MM.1S (cell line): ENCODE data around the gene RNF26.
A peak's percentile ranks its signal among the peaks of the same experiment; 100 is the strongest.

ENCODE experiments used
- DNase-seq: peaks from one replicate; pipeline ENCODE4 v3.0.0-alpha.2; 2015
- H2AFZ ChIP-seq: fragments of 300-600 bp; sonication (generic); 2 replicates; pipeline ENCODE4 v1.6.0; 2016; ENCODE audit warnings: antibody characterized with exemption, low read length
- H3F3A ChIP-seq: fragments of 300-600 bp; sonication (generic); 2 replicates; pipeline ENCODE4 v1.6.1; 2016; ENCODE audit warnings: mild to moderate bottlenecking, antibody characterized with exemption, low read length, moderate library complexity, mixed read lengths; ENCODE audit not compliant: insufficient read depth
- H3K27ac ChIP-seq: fragments of 300-600 bp; sonication (generic); 2 replicates; pipeline ENCODE4 v1.5.1; 2016; ENCODE audit warnings: mild to moderate bottlenecking, low read length
- H3K27me3 ChIP-seq: fragments of 300-600 bp; sonication (generic); replicated peaks from 2 replicates; pipeline ENCODE4 v1.6.0; 2016; ENCODE audit warnings: low read length; ENCODE audit not compliant: insufficient read depth
- H3K36me3 ChIP-seq: fragments of 300-600 bp; sonication (generic); replicated peaks from 2 replicates; pipeline ENCODE4 v1.6.1; 2016; ENCODE audit warnings: mild to moderate bottlenecking, low read length, mixed read lengths; ENCODE audit not compliant: insufficient read depth
- H3K4me1 ChIP-seq: fragments of 300-600 bp; sonication (generic); 2 replicates; pipeline ENCODE4 v1.6.1; 2016; ENCODE audit warnings: low read length, mixed read lengths
- H3K4me2 ChIP-seq: fragments of 300-600 bp; sonication (generic); 2 replicates; pipeline ENCODE4 v1.6.0; 2016; ENCODE audit warnings: low read depth, low read length
- H3K4me3 ChIP-seq: fragments of 300-600 bp; sonication (generic); 2 replicates; pipeline ENCODE4 v1.5.1; 2016; ENCODE audit warnings: low read length, mixed read lengths
- H3K79me2 ChIP-seq: fragments of 300-600 bp; sonication (generic); 2 replicates; pipeline ENCODE4 v1.6.1; 2016; ENCODE audit warnings: mixed run types, low read length, mixed read lengths
- H3K9ac ChIP-seq: fragments of 300-600 bp; sonication (generic); 2 replicates; pipeline ENCODE4 v1.6.1; 2016; ENCODE audit warnings: low read length, mixed read lengths
- H3K9me2 ChIP-seq: fragments of 300-600 bp; sonication (generic); replicated peaks from 2 replicates; pipeline ENCODE4 v1.6.1; 2016; ENCODE audit warnings: mild to moderate bottlenecking, low read length, mixed read lengths; ENCODE audit not compliant: insufficient read depth
- H3K9me3 ChIP-seq: fragments of 300-600 bp; sonication (generic); replicated peaks from 2 replicates; pipeline ENCODE4 v1.6.1; 2016; ENCODE audit warnings: mild to moderate bottlenecking, low read length, mixed read lengths; ENCODE audit not compliant: insufficient read depth
- H4K20me1 ChIP-seq: fragments of 300-600 bp; sonication (generic); 2 replicates; pipeline ENCODE4 v1.6.1; 2016; ENCODE audit warnings: mild to moderate bottlenecking, low read length, moderate library complexity, mixed read lengths; ENCODE audit not compliant: insufficient read depth
- CTCF ChIP-seq: fragments of 300-600 bp; sonication (generic); IDR thresholded peaks from 2 replicates; pipeline ENCODE4 v1.5.1; 2016; ENCODE audit warnings: antibody characterized with exemption, low read length, mixed read lengths
- EZH2 ChIP-seq: fragments of 300-600 bp; sonication (generic); optimal IDR thresholded peaks from 2 replicates; pipeline ENCODE3; 2017; ENCODE audit warnings: low read depth, mild to moderate bottlenecking, antibody characterized with exemption, low read length, mixed read lengths
- EZH2phosphoT487 ChIP-seq: fragments of 300-600 bp; sonication (generic); IDR thresholded peaks from 2 replicates; pipeline ENCODE4 v1.6.1; 2018; ENCODE audit warnings: antibody characterized with exemption, low read length

RNF26 gene

DNA sequence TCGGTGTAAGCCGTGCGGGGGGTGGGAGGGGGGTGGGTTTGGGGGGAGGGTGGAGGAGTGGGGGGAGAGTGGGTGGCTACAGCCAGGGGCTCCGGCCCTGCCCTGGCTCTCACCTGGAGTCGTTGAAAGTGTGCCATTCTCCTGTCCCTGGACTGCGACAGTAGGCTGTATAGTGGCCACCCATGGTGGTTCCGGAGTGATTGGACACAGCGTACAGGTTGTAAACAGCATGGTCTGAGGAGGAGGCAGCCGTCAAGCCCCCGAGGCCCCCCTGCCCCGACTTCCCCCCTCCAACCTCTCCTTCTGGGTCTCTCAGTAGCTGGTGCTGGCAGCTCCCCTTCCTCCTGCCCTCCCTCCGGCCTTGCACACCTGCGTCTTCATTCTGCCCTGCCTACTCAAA lies 22.7 kb downstream of the RNF26 start:
- peaks cover 25% of the 10 kb centered on the region for H3K27me3 ChIP-seq
- no peaks in the 10 kb centered on the region for H3K9me3 ChIP-seq
- H4K20me1 ChIP-seq: no peaks in the 10 kb centered on the region
- no peak overlapping the region for H2AFZ ChIP-seq
- H3K9ac ChIP-seq: no peak overlapping the region
- peaks cover 12% of the 10 kb centered on the region for H3K4me1 ChIP-seq
- no peak overlapping the region for H3K27ac ChIP-seq
- no peaks in the 10 kb centered on the region for H3F3A ChIP-seq
- no peak for TF ChIP-seq CTCF
- no peak for TF ChIP-seq EZH2phosphoT487
- TF ChIP-seq EZH2: no peak
- peak overlapping the region; percentile 100 for H3K4me2 ChIP-seq
- no peaks in the 10 kb centered on the region for H3K79me2 ChIP-seq
- no peaks in the 10 kb centered on the region for H3K36me3 ChIP-seq
- no peak for DNase-seq
- H3K4me3 ChIP-seq: no peak overlapping the region
- no peaks in the 10 kb centered on the region for H3K9me2 ChIP-seq

DNA sequence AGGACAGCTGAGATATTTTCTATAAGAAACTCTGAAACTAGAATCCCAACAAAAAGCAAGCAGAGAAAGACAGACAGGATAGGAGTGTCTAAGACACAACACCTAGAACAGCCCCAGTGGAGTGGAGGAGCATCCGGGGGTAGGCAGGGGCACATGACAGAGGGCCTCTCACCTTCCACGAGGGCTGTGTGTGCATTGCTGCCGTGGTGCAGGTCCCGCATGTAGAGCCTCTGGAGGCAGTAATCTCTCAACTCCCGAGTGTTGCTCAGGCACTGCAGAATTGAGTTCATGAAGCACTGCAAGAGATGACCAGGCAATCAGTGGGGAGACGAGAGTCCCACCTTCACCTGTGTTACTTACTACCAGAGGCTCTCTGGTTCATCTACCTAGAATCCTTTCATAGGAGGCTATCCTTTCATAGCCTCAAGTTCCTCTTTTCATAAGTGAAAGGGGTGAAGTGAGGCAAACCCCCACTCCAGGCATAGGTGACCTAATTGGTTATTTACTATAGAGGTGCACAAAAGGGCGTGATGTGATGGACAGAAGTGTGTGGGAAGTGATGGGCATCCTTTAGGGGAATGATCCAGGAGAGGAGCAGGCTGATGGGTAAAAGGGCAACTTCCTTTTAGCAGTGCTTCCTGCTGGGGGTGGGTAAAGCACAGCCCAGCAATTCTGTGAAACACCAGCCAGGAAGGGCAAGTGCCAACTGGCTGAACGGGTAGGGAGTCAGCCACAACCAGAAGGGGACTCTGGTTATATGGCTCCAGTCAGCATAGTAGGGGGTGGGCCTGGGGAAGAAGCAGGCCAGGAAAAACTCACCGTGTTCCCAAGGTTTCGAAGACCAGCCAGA lies 25.3 kb downstream of the RNF26 start:
- H3K79me2 ChIP-seq: no peaks in the 10 kb centered on the region
- H3K4me2 ChIP-seq: no peak overlapping the region
- DNase-seq: no peak
- H3K4me1 ChIP-seq: peaks cover 12% of the 10 kb centered on the region
- H3K9me2 ChIP-seq: no peaks in the 10 kb centered on the region
- H3K4me3 ChIP-seq: no peak overlapping the region
- H3K27me3 ChIP-seq: peaks cover 31% of the 10 kb centered on the region
- H3F3A ChIP-seq: no peaks in the 10 kb centered on the region
- no peaks in the 10 kb centered on the region for H4K20me1 ChIP-seq
- H3K27ac ChIP-seq: no peak overlapping the region
- H3K9ac ChIP-seq: no peak overlapping the region
- no peak for TF ChIP-seq EZH2
- TF ChIP-seq EZH2phosphoT487: no peak
- no peak for TF ChIP-seq CTCF
- H3K9me3 ChIP-seq: no peaks in the 10 kb centered on the region
- H2AFZ ChIP-seq: no peak overlapping the region
- H3K36me3 ChIP-seq: no peaks in the 10 kb centered on the region

GRCh38 chr11:119361056-119361787 lies 26.9 kb downstream of the RNF26 start:
- no peaks in the 10 kb centered on the region for H3K9me3 ChIP-seq
- no peaks in the 10 kb centered on the region for H3K9me2 ChIP-seq
- H3K4me3 ChIP-seq: no peak overlapping the region
- no peak overlapping the region for H3K27ac ChIP-seq
- no peak for TF ChIP-seq CTCF
- TF ChIP-seq EZH2phosphoT487: no peak
- no peak for TF ChIP-seq EZH2
- H3F3A ChIP-seq: no peaks in the 10 kb centered on the region
- H3K36me3 ChIP-seq: no peaks in the 10 kb centered on the region
- H4K20me1 ChIP-seq: no peaks in the 10 kb centered on the region
- H3K4me2 ChIP-seq: peak overlapping the region; percentile 51
- peak; percentile 30 for DNase-seq
- no peak overlapping the region for H3K9ac ChIP-seq
- H2AFZ ChIP-seq: no peak overlapping the region
- peaks cover 25% of the 10 kb centered on the region for H3K27me3 ChIP-seq
- no peaks in the 10 kb centered on the region for H3K79me2 ChIP-seq
- H3K4me1 ChIP-seq: peaks cover 12% of the 10 kb centered on the region
